ENCODE results near the gene DLG4.
A peak's percentile ranks its signal among the peaks of the same experiment; 100 is the strongest.

Gene DLG4

GRCh38 chr17:7219812-7220592, at the start of gene DLG4, which contains the start of gene ACADVL:
TSS of gene DLG4 (minus strand) at chr17:7219836.
TSS of gene ACADVL (plus strand) at chr17:7219938. CDS start at chr17:7219985, 47 bp downstream.
- peak; percentile 94 for DNase-seq (ENCODE audit: low spot score)

- DNase-seq (ENCODE audit: low spot score) = no peak
These were observed 47.1 kb upstream of the DLG4 start for GRCh38 chr17:7266784-7267183.

- no peak for DNase-seq (ENCODE audit: low spot score)
These were observed 44.1 kb upstream of the DLG4 start for GRCh38 chr17:7263801-7264078.

GRCh38 chr17:7262935-7263800, 43.5 kb upstream of the DLG4 start:
- no peak for DNase-seq (ENCODE audit: low spot score)

- DNase-seq (ENCODE audit: low spot score) = no peak
These were observed 42.7 kb upstream of the DLG4 start, which contains the start of gene CLDN7 for GRCh38 chr17:7262192-7262934. TSS of gene CLDN7 (minus strand) at chr17:7262478. CDS start at chr17:7262043, 435 bp downstream.

GRCh38 chr17:7261379-7262191, 41.9 kb upstream of the DLG4 start:
- peak; percentile 41 for DNase-seq (ENCODE audit: low spot score)

- DNase-seq (ENCODE audit: low spot score) = peak; percentile 62
These were observed 41.2 kb upstream of the DLG4 start for GRCh38 chr17:7260651-7261378.

- no peak for DNase-seq (ENCODE audit: low spot score)
These were observed 40.5 kb upstream of the DLG4 start for GRCh38 chr17:7260151-7260550.

- no peak for DNase-seq (ENCODE audit: low spot score)
These were observed 39.9 kb upstream of the DLG4 start for GRCh38 chr17:7259555-7259889.

GRCh38 chr17:7258731-7259554, 39.3 kb upstream of the DLG4 start:
- DNase-seq (ENCODE audit: low spot score) = no peak

- no peak for DNase-seq (ENCODE audit: low spot score)
These were observed 37.3 kb upstream of the DLG4 start for GRCh38 chr17:7256766-7257456.

GRCh38 chr17:7254511-7254910, 34.9 kb upstream of the DLG4 start:
- DNase-seq (ENCODE audit: low spot score) = no peak

GRCh38 chr17:7253082-7253481, 33.4 kb upstream of the DLG4 start:
- DNase-seq (ENCODE audit: low spot score) = no peak

GRCh38 chr17:7252176-7253043, 32.8 kb upstream of the DLG4 start, which contains the start of gene ELP5:
TSS of gene ELP5 (plus strand) at chr17:7252215. CDS start at chr17:7252551, 336 bp downstream.
- peak; percentile 92 for DNase-seq (ENCODE audit: low spot score)

GRCh38 chr17:7251661-7252175, 32.1 kb upstream of the DLG4 start, which contains the start of gene CTDNEP1:
TSS of gene CTDNEP1 (minus strand) at chr17:7251734. CDS start at chr17:7251296, 438 bp downstream.
- peak; percentile 96 for DNase-seq (ENCODE audit: low spot score)

- DNase-seq (ENCODE audit: low spot score) = no peak
These were observed 31.3 kb upstream of the DLG4 start for GRCh38 chr17:7250695-7251627.

GRCh38 chr17:7249830-7250229, 30.2 kb upstream of the DLG4 start:
- DNase-seq (ENCODE audit: low spot score) = no peak

Data from AG20443 (cell line).